Mucosa of gallbladder (tissue), 1 donor: ENCODE measurements around the gene ELK1. TPM values are rescaled to one million over a fixed set of nuclear protein-coding genes. Genes with fewer than 3 reads are reported as not detected.

Experiments used
- DNase-seq: peaks from one replicate; pipeline ENCODE4 v3.0.0-alpha.2; 2020; ENCODE audit warnings: low spot score
- total RNA-seq: library from RNA; stranded (reverse); gene quantifications from one replicate; pipeline ENCODE4 v1.2.1, GENCODE V29; 2021
- donor health status: DM: no; HTN: no; CAD: no.

ELK1 gene
- total RNA-seq, 1 donor from 2014 or later = 28.7 TPM

DNA sequence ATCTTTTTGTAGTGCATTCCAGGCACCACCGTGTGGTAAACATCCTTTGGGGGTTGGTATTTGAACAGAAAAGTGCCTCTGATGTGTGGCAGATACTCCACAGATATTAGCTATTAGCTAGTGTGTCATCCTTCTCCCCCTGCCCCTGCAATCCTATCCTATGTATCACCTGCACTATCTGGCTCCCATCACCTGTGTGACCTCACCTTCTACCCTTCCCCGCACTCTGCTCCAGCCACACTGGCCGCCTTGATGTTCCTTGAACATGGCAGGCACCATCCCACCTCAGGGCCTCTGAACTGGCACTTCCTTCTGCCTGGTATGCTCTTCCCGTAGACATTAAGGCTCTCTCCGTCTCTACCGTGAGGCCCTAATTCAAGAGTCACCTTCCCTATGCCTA lies 3.7 kb downstream of the ELK1 start:
- DNase-seq = no peak

DNA sequence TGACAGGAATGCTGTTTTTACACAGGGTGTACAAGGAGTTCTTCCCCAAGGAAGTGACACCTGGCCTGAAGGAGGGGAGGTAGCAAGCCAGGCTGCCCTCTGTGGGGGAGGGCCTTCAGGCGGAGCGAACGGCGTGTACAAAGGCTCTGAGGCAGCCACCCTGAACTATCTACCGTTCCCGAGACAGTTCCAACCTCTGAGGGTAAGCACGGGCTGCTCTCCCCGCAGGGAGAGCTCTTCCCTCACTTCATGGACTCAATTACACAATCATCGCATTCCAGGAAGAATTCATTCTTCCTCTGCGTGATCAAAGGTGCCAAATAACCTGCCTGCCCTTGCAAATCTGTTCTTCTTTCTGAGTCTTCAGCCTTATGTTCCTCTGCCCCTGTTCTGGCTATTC lies 4.8 kb downstream of the ELK1 start:
- DNase-seq = no peak

DNA sequence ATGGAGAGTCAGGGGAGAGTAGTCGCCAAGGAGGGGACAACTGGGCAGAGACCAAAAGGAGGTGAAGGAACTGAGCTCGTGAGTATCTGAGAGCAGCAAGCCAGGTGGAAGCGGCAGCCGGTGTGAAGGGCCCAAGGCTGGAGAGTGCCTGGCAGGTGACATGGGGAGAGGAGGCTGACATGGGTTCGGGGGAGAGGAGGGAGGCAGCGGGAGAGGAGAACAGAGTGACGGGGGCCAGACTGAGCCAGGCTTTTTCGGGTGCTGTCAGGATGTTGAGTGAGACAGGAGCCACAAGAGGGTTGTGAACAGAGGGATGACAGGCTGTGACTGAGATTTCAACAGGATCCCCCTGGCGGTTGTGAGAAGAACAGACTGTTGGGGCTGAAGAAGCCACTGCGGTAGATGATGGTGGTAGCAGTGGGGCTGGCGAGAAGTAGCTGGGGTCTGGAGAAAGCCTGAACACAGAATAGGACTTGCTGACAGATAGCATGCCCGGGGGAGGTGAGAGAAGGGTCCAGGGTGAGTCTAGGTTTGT lies 5.7 kb downstream of the ELK1 start:
- DNase-seq = no peak

DNA sequence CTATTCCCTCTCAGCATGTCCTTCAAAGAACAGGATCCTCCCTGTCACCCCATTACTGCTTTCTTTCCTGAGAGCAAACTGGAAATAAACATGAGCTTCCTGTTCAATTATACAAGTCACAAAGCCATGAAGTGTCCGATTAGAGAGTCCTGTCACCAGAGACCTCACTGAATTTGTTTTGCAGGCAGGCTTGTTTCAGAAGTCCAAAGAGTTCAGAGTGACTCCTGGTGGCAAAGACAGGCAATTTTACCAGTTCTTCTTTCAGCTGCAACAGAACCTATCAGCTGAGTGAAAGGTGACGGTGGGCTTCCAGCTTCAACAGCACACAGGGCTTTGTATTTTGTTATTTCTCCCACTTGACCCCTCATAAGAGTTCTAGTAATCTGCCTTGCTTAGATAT lies 6.4 kb downstream of the ELK1 start:
- DNase-seq = no peak

GRCh38 chrX:47638816-47639215 lies 11.5 kb downstream of the ELK1 start:
- no peak for DNase-seq

- DNase-seq = peak; percentile 29
These were observed 12.7 kb downstream of the ELK1 start for GRCh38 chrX:47637546-47638195.

DNA sequence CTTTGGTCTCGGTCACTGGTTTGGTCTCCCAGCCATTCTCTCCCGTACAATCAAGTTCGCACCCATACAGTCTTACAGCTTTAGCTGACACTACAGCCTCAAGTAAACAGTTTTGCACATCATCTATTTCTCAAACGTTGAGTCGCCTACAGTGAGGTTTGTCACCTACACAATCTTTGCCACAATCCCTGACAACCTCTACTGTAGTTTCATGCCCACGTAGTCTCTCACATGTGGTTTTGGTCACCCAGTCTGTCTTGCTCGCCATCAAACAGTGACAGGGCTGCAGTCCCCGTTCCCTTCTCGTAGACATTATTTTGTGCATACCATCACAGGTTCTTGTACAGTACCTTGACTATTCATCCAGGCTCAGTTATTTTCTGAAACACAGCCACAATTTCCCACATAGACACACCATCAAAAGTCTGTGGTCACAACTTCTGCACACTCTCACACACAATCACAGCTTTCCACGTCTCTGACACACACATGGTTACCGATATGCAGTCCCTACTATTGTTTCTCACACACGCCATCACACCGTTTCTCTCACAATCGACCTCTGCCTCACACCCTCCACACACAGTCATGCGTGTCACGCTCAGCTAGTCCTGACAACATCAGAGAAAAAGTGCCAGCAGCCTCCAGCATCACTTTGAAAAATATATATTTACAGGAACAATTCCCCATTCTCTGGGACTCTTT lies 15.3 kb downstream of the ELK1 start:
- no peak for DNase-seq

- no peak for DNase-seq
These were observed 16.4 kb downstream of the ELK1 start for GRCh38 chrX:47633689-47634590.

- DNase-seq = no peak
These were observed 17.7 kb downstream of the ELK1 start for GRCh38 chrX:47632666-47633065.

DNA sequence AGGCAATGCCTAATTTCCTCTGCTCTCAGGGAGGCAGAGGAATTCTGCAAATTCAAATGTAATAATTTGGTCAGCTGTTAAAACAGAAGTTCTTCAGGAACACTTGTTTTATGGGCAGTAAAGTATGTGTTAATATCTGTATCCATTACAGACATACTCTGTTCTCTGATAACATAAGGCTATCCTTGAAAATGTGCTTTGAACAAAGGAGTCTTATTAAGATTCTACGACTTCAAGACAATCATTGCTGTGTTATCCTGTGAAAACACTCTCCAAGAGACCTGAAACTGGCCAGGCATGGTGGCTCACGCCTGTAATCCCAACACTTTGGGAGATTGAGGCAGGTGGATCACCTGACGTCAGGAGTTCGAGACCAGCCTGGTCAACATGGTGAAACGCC lies 18.7 kb downstream of the ELK1 start:
- DNase-seq = no peak

GRCh38 chrX:47629419-47630200 lies 20.8 kb downstream of the ELK1 start, which contains the start of gene CFP:
Gene CFP (minus strand): TSS chrX:47629930. CDS start chrX:47629844, 86 bp downstream.
- no peak for DNase-seq

DNA sequence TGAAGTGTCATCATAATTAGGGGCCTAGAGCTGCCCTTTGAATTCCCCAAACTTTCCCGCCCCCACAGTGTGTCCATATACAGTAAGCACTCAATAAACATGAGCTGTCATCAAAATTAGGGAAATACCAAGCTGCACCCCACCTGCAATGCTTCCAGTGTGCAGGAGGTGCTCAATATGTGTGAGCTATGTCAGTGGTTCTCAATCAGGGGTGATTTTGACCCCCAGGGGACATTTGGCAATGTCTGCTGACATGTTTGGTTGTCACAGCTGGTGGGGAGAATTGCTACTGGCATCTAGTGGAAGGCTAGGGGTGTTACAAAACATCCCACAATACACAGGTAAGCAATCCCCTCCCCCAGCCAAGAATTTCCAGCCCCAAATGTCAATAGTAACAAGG lies 21.4 kb downstream of the ELK1 start:
- no peak for DNase-seq

DNA sequence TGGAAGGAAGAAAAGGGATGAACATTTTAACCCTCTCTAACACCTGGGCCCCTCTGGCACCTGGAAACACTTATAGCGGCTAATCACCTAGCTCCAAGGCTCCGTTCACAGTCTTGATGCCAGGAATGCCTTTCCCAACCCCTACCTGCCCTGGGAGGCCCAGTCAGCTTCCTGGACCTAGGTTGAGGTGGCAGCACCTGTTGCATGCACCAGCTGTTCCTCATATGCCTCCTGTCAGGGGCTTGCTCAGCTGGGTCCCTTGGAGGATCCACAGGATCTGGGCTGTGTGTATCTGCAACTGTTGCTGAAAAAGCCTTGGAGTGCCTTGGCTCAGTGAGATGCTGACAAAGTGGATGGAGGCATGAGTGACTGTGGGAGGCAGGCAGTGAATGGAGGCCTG lies 25.0 kb downstream of the ELK1 start:
- DNase-seq = no peak

DNA sequence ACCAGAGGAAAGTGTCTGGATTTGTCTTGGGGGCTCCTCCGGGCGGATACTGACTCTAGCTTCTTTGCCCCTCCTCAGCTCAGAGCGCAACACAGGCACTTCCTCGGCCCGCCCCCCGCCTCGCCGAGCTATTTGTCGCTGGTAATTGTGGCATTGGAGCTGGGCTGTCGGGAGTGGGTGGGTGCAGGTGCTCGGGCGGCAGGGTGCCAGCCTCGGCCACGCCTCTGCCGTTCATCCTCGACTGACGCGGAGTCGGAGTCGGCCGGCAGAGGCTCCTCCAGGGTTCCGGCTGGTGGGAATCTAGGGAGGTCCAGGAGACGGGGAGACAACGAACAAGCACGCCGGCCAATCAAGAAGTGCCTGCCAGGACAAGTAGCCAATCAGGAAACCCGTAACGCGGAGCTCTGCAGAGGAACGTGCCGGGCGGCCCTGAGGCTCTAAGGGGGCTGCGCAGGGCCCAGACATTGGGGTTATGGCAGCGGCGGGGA lies 26.8 kb downstream of the ELK1 start:
- DNase-seq = peak; percentile 48

DNA sequence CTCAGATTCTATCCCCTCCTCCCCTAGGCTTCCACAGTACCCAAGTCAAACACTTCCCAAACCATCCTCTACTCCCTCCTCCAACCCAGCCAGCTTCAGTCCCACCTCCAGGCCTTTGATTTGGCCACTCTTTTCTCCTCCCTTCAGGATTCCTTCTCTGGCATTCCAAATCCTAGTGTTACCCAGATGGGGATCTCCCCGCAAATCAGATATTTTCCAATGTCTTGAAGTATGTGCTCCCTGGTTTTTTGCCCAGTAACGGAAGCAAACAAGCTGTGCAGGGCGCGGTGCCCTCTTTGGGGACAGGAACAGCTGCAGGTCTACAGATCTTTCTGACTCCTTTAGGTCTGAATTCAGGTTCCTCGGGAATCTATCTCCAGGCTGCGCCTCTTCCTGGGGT lies 28.5 kb downstream of the ELK1 start:
- no peak for DNase-seq

DNA sequence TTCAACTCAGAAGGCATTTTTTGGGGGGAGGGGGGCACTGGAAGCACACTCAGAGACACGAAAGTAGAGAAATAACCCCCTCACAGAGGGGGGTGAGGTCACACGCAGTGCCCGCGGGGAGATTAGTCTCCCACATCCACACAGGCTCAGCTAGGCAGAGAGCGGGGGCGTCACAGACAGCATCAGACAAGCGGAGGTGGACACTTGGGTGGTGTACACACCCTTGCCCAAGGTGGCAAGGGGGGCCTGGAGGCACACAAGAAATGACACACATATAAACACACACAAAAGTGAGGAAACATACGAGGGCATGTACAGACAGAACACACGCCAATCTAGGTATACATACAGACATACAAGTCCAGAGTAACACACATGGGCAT lies 30.1 kb downstream of the ELK1 start:
- no peak for DNase-seq

- peak; percentile 71 for DNase-seq
These were observed 30.7 kb downstream of the ELK1 start, which contains the start of gene SYN1 for GRCh38 chrX:47619486-47620302. Gene SYN1 (minus strand): TSS chrX:47619857. CDS start chrX:47619728, 129 bp downstream.

- no peak for DNase-seq
These were observed 31.4 kb downstream of the ELK1 start for GRCh38 chrX:47618923-47619485.

- no peak for DNase-seq
These were observed 35.7 kb downstream of the ELK1 start for GRCh38 chrX:47614618-47615017.

GRCh38 chrX:47613082-47613481 lies 37.3 kb downstream of the ELK1 start:
- DNase-seq = no peak
